Measurements from ENCODE around the gene MXRA8. TPM values are rescaled to one million over a fixed set of nuclear protein-coding genes. Genes with fewer than 3 reads are reported as not detected.
"Not testable (repeated sequence)": the region's sequence is repeated elsewhere in the genome, so short reads cannot be mapped to it uniquely, and the experiment has no call there.

Gene MXRA8
- polyA plus RNA-seq (2013, experiment 1 of 2), result 31.5 TPM
- 39.4 TPM for polyA plus RNA-seq (2013, experiment 2 of 2)

GRCh38 chr1:1358433-1359271 is at the start of gene MXRA8:
MXRA8 (minus strand) TSS chr1:1358555; CDS start chr1:1358504, 51 bp downstream.
- H3K4me1 ChIP-seq (ENCODE audit: insufficient read depth, low read length), result peaks cover 35% of the 10 kb centered on the region
- peak within 1 kb of the TSS; percentile 57 for H3K4me3 ChIP-seq (ENCODE audit: low read length)
- no peaks in the 10 kb centered on the region for H3K36me3 ChIP-seq (ENCODE audit: insufficient read depth, low read length)
- peaks cover 5% of the 10 kb centered on the region; the same call in 1 of the 2 replicates for H3K27me3 ChIP-seq (ENCODE audit: insufficient read depth, low read length)
- peak within 1 kb of the TSS; percentile 88 for H3K27ac ChIP-seq (ENCODE audit: low read depth, low read length)
- WGBS, result 29% methylated on average over 29 of the region's 29 CpGs
- peak within 1 kb of the TSS; percentile 78 for H3K9ac ChIP-seq (ENCODE audit: low read depth, low read length)
- H3K9me3 ChIP-seq (ENCODE audit: insufficient read depth, low read depth, low read length), result no peaks in the 10 kb centered on the region

GRCh38 chr1:1407636-1408318 is 49.4 kb upstream of the MXRA8 start:
- peak overlapping the region; percentile 97 for H3K9ac ChIP-seq (ENCODE audit: low read depth, low read length)
- H3K4me3 ChIP-seq (ENCODE audit: low read length), result peak overlapping the region; percentile 96
- peaks cover 38% of the 10 kb centered on the region for H3K36me3 ChIP-seq (ENCODE audit: insufficient read depth, low read length)
- peak overlapping the region; percentile 98 for H3K27ac ChIP-seq (ENCODE audit: low read depth, low read length)
- peaks cover 5% of the 10 kb centered on the region; the same call in 1 of the 2 replicates for H3K9me3 ChIP-seq (ENCODE audit: insufficient read depth, low read depth, low read length)
- H3K27me3 ChIP-seq (ENCODE audit: insufficient read depth, low read length), result no peaks in the 10 kb centered on the region
- H3K4me1 ChIP-seq (ENCODE audit: insufficient read depth, low read length), result peaks cover 22% of the 10 kb centered on the region
- WGBS, result 8% methylated on average over 41 of the region's 41 CpGs

GRCh38 chr1:1406821-1407635 is 48.7 kb upstream of the MXRA8 start, which contains the start of gene MRPL20:
MRPL20 (minus strand) TSS chr1:1407293; CDS start chr1:1407217, 76 bp downstream.
- Histone ChIP-seq H3K9ac (ENCODE audit: low read depth, low read length) (peak within 1 kb of the TSS; percentile 97), H3K9me3 (ENCODE audit: insufficient read depth, low read depth, low read length) (peaks cover under 1% of the 10 kb centered on the region; the same call in 1 of the 2 replicates), H3K4me1 (ENCODE audit: insufficient read depth, low read length) (peaks cover 22% of the 10 kb centered on the region), H3K4me3 (ENCODE audit: low read length) (peak within 1 kb of the TSS; percentile 96), H3K27me3 (ENCODE audit: insufficient read depth, low read length) (no peaks in the 10 kb centered on the region), H3K27ac (ENCODE audit: low read depth, low read length) (peak within 1 kb of the TSS; percentile 98), H3K36me3 (ENCODE audit: insufficient read depth, low read length) (peaks cover 46% of the 10 kb centered on the region)
- WGBS, result under 1% methylated on average over 98 of the region's 98 CpGs

GRCh38 chr1:1406101-1406820 is 47.9 kb upstream of the MXRA8 start:
- WGBS, result 50% methylated on average over 43 of the region's 43 CpGs
- Histone ChIP-seq H3K36me3 (ENCODE audit: insufficient read depth, low read length) (peaks cover 53% of the 10 kb centered on the region), H3K27me3 (ENCODE audit: insufficient read depth, low read length) (no peaks in the 10 kb centered on the region), H3K9ac (ENCODE audit: low read depth, low read length) (peak overlapping the region; percentile 97), H3K4me3 (ENCODE audit: low read length) (peak overlapping the region; percentile 96), H3K4me1 (ENCODE audit: insufficient read depth, low read length) (peaks cover 22% of the 10 kb centered on the region), H3K27ac (ENCODE audit: low read depth, low read length) (peak overlapping the region; percentile 98), H3K9me3 (ENCODE audit: insufficient read depth, low read depth, low read length) (no peaks in the 10 kb centered on the region)

- Histone ChIP-seq H3K4me3 (ENCODE audit: low read length) (no peak overlapping the region), H3K4me1 (ENCODE audit: insufficient read depth, low read length) (peaks cover 5% of the 10 kb centered on the region), H3K9me3 (ENCODE audit: insufficient read depth, low read depth, low read length) (no peaks in the 10 kb centered on the region), H3K36me3 (ENCODE audit: insufficient read depth, low read length) (peaks cover 63% of the 10 kb centered on the region), H3K27me3 (ENCODE audit: insufficient read depth, low read length) (no peaks in the 10 kb centered on the region), H3K9ac (ENCODE audit: low read depth, low read length) (no peak overlapping the region; the same call in 1 of the 2 replicates), H3K27ac (ENCODE audit: low read depth, low read length) (no peak overlapping the region)
- 95% methylated on average over 7 of the region's 7 CpGs for WGBS
These were observed 45.3 kb upstream of the MXRA8 start for GRCh38 chr1:1403653-1404052.

GRCh38 chr1:1402901-1403392 is 44.6 kb upstream of the MXRA8 start:
- H3K4me3 ChIP-seq (ENCODE audit: low read length); H3K9ac ChIP-seq (ENCODE audit: low read depth, low read length); H3K4me1 ChIP-seq (ENCODE audit: insufficient read depth, low read length); H3K27me3 ChIP-seq (ENCODE audit: insufficient read depth, low read length); H3K27ac ChIP-seq (ENCODE audit: low read depth, low read length); H3K9me3 ChIP-seq (ENCODE audit: insufficient read depth, low read depth, low read length): not testable (repeated sequence)
- 93% methylated on average over 9 of the region's 9 CpGs for WGBS
- peaks cover 61% of the 10 kb centered on the region for H3K36me3 ChIP-seq (ENCODE audit: insufficient read depth, low read length)

- Histone ChIP-seq H3K4me1 (ENCODE audit: insufficient read depth, low read length) (peaks cover 9% of the 10 kb centered on the region), H3K9ac (ENCODE audit: low read depth, low read length) (no peak overlapping the region), H3K9me3 (ENCODE audit: insufficient read depth, low read depth, low read length) (no peaks in the 10 kb centered on the region), H3K27ac (ENCODE audit: low read depth, low read length) (peak overlapping the region; percentile 39; the same call in 1 of the 2 replicates), H3K27me3 (ENCODE audit: insufficient read depth, low read length) (no peaks in the 10 kb centered on the region), H3K36me3 (ENCODE audit: insufficient read depth, low read length) (peaks cover 68% of the 10 kb centered on the region), H3K4me3 (ENCODE audit: low read length) (no peak overlapping the region)
- 83% methylated on average over 20 of the region's 20 CpGs for WGBS
These were observed 43.9 kb upstream of the MXRA8 start for GRCh38 chr1:1402072-1402900.

GRCh38 chr1:1401457-1402010 is 43.2 kb upstream of the MXRA8 start:
- no peak overlapping the region; the same call in 1 of the 2 replicates for H3K27ac ChIP-seq (ENCODE audit: low read depth, low read length)
- H3K4me3 ChIP-seq (ENCODE audit: low read length), result no peak overlapping the region
- H3K36me3 ChIP-seq (ENCODE audit: insufficient read depth, low read length), result peaks cover 73% of the 10 kb centered on the region
- WGBS, result 91% methylated on average over 7 of the region's 7 CpGs
- no peak overlapping the region for H3K9ac ChIP-seq (ENCODE audit: low read depth, low read length)
- peaks cover 9% of the 10 kb centered on the region for H3K4me1 ChIP-seq (ENCODE audit: insufficient read depth, low read length)
- no peaks in the 10 kb centered on the region for H3K9me3 ChIP-seq (ENCODE audit: insufficient read depth, low read depth, low read length)
- H3K27me3 ChIP-seq (ENCODE audit: insufficient read depth, low read length), result no peaks in the 10 kb centered on the region

- 94% methylated on average over 22 of the region's 22 CpGs for WGBS
- Histone ChIP-seq H3K36me3 (ENCODE audit: insufficient read depth, low read length) (peaks cover 74% of the 10 kb centered on the region), H3K27ac (ENCODE audit: low read depth, low read length) (no peak overlapping the region; the same call in 1 of the 2 replicates)
These were observed 42.5 kb upstream of the MXRA8 start for GRCh38 chr1:1400576-1401456.

More at GRCh38 chr1:1400576-1401456, 42.5 kb upstream of the MXRA8 start:
- Histone ChIP-seq H3K9me3 (ENCODE audit: insufficient read depth, low read depth, low read length) (no peaks in the 10 kb centered on the region), H3K4me3 (ENCODE audit: low read length) (peak overlapping the region; percentile 99), H3K4me1 (ENCODE audit: insufficient read depth, low read length) (peaks cover 9% of the 10 kb centered on the region), H3K27me3 (ENCODE audit: insufficient read depth, low read length) (no peaks in the 10 kb centered on the region), H3K9ac (ENCODE audit: low read depth, low read length) (peak overlapping the region; percentile 98)

All from HUES64 (cell line).